Smooth muscle cell (in vitro differentiated cells): ENCODE data around the gene CT45A1. TPM values are rescaled to one million over a fixed set of nuclear protein-coding genes. Genes with fewer than 3 reads are reported as not detected.

Source experiments
- polyA plus RNA-seq: library from polyadenylated mRNA; unstranded; fragments of >200 nt; fragmentation: Nextera tagmentation; extraction: Ambion mirVana; gene quantifications from 2 replicates; pipeline ENCODE4 v1.2.1, GENCODE V29; 2016
- small RNA-seq: library from RNA; depleted of rRNA; stranded (forward); fragments of <200 nt; gene quantifications from one replicate; pipeline ENCODE3, GENCODE V24; 2014
- total RNA-seq: library from RNA; depleted of rRNA; stranded (reverse); fragments of >200 nt; gene quantifications from 2 replicates; pipeline ENCODE4 v1.2.3, GENCODE V29; 2014

Gene CT45A1
- total and polyA plus RNA-seq, 2 experiments from 2014 or later: not detected

Small RNA genes lying within 50 kb of the gene (small RNA-seq; reads per million reads assigned to genes)
- not detected for gene AC240442.1

Other genes starting within 250 kb of the CT45A1 start
- 19.6 and 20.5 TPM in 2 replicates for gene INTS6L, start 193.0 kb upstream of the CT45A1 start, total RNA-seq
- 4.9 and 7.7 TPM in 2 replicates for gene INTS6L, start 193.0 kb upstream of the CT45A1 start, polyA plus RNA-seq
- not detected in 2 replicates for gene CT45A3, start 54.6 kb downstream of the CT45A1 start, total RNA-seq
- gene CT45A3, start 54.6 kb downstream of the CT45A1 start, polyA plus RNA-seq: not detected in 2 replicates
- not detected in 2 replicates for gene CT45A5, start 71.9 kb downstream of the CT45A1 start, total RNA-seq
- gene CT45A5, start 71.9 kb downstream of the CT45A1 start, polyA plus RNA-seq: not detected in 2 replicates
- not detected in 2 replicates for gene CT45A6, start 89.1 kb downstream of the CT45A1 start, total RNA-seq
- gene CT45A6, start 89.1 kb downstream of the CT45A1 start, polyA plus RNA-seq: not detected in 2 replicates
- not detected in 2 replicates for gene CT45A2, start 106.4 kb downstream of the CT45A1 start, total RNA-seq
- not detected in 2 replicates for gene CT45A2, start 106.4 kb downstream of the CT45A1 start, polyA plus RNA-seq
- not detected in 2 replicates for gene CT45A7, start 123.6 kb downstream of the CT45A1 start, total RNA-seq
- not detected in 2 replicates for gene CT45A7, start 123.6 kb downstream of the CT45A1 start, polyA plus RNA-seq
- gene CT45A8, start 140.9 kb downstream of the CT45A1 start, total RNA-seq: not detected in 2 replicates
- gene CT45A8, start 140.9 kb downstream of the CT45A1 start, polyA plus RNA-seq: not detected in 2 replicates
- not detected in 2 replicates for gene CT45A9, start 158.2 kb downstream of the CT45A1 start, total RNA-seq
- not detected in 2 replicates for gene CT45A9, start 158.2 kb downstream of the CT45A1 start, polyA plus RNA-seq
- not detected in 2 replicates for gene CT45A10, start 179.8 kb downstream of the CT45A1 start, total RNA-seq
- gene CT45A10, start 179.8 kb downstream of the CT45A1 start, polyA plus RNA-seq: not detected in 2 replicates
- not detected in 2 replicates for gene SAGE1, start 180.1 kb downstream of the CT45A1 start, total RNA-seq
- gene SAGE1, start 180.1 kb downstream of the CT45A1 start, polyA plus RNA-seq: not detected in 2 replicates